GM19099 (cell line): ENCODE measurements around the gene USP24.

ENCODE experiments used
- POLR2A ChIP-seq: IDR thresholded peaks from 3 replicates; pipeline ENCODE4 v1.6.1; 2011; ENCODE audit warnings: low read depth; ENCODE audit not compliant: insufficient read length; ENCODE audit errors: extremely low read depth

The USP24 gene

DNA sequence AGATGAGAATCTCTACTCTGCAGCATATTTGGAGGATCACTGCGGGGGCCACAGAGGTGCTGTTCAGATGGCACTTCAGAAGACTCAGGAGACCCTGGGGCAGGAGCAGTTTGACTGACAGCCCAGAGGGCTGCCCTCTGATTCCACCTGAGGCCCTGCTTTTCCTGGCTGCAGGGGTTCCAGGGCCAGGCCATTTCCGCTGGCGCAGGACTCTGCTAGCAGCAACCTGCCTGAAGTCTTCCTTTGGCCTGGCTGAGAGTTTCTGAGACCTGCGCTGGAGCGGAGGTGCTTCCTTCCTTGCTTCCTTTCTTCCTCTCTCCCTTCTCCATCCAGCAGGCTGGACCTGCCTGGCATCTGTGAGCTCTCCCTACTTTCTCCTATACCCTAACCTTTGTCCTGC, 164.0 kb downstream of the USP24 start:
- no peak for TF ChIP-seq POLR2A

DNA sequence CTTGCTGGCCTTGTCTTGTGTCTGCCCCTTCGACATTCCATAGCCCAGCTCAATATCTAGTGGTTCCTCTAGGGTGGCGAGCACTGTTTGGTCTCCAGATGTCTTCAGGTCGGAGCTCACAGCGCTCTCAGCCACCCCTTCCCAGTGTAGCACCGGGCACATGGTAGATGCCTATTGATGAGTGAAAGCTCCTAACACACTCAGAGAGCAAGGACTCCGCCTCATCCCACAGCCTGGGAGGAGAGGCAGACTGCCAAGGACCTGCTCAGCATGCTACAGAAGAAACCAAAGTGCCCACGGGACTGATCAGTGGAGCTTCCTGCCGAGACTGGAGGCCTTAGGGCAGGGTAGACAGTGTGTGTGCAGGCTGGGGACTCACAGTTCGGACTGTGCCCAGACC, 164.9 kb downstream of the USP24 start:
- no peak for TF ChIP-seq POLR2A

DNA sequence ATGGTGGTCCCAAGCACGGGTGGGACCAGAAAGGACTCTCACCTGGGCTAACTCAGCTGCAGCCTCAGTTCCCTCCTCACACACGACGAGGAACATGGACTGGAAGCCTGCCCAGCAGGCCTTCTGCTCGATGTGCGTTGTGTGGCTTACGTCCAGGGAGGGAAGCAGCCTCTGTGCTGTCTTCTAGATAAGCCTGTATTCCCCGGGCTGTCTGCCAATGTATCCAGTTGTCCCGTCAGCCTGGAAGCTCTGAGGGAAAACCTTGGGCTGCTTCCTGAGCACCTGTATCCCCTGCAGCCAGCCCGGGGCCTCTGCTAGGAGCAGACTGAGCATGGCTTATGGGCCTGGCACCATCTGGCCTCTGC, 165.3 kb downstream of the USP24 start:
- no peak for TF ChIP-seq POLR2A

DNA sequence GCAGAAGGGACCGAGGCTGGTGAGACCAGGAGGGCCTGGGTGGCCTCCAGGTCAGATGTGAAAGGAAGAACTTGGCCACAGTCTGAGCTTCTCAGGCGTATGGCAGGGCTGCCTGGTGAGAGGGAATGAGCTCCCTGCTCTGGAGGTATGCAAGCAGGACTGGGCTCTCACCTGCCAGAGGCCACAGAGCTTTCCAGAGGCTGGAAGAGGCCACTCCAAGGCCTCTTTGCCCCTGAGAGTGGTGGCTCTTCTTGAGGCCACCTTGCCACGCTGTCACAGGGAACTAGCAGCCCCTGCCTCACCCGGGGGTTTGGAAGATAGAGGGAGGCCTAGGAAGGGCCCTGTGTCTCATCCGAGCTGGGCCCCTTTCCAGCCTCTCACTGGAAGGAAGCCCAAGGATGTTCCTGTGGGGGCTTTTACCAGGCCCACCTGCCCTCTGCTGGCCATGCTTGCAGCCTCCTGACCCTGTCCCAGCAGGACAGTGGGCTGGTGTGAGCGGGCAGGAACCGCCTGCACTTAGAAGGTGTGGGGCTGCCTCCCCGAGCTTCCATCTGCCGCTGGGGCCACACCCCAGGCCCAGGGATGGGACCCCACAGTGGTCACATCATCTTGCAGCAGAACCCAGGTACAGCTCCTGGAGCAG, 165.8 kb downstream of the USP24 start:
- no peak for TF ChIP-seq POLR2A

DNA sequence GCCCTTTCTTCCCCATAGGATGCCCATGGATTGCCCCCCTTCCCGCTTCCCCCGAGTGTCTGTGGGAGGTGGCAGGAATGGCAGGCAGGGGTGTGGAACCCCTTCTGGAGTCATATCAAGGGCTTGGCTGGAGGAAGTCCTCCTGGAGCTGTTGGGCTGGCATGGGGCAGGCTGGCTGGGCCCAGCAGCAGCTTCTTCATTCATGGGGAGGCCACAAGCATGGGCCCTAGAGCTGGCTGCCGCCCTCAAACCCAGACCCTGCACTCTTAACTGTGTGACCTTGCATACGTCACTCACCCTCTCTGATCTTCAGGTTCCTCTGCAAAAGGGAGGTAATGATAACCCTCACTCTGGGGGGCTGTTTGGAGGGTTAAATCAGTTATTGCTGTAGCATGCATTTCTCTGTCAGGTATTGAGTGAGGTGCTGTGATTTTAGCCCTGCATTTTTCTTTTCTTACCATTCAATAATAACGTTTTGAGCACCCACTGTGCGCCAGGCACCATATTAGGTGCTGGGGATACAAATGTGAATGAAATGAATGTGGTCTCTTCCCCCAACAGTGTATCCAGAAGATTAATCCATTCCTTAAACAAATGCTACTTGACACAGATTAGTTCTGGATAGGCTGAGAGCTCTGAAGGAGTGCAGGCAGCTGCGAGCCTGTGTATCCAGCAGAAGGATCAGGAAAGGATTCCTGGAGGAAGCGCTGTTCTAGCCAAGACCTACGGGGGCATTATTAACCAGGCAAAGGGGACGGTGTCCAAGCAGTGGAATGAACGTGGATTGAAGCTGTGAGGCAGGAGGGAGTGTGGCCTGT, 166.5 kb downstream of the USP24 start:
- no peak for TF ChIP-seq POLR2A

DNA sequence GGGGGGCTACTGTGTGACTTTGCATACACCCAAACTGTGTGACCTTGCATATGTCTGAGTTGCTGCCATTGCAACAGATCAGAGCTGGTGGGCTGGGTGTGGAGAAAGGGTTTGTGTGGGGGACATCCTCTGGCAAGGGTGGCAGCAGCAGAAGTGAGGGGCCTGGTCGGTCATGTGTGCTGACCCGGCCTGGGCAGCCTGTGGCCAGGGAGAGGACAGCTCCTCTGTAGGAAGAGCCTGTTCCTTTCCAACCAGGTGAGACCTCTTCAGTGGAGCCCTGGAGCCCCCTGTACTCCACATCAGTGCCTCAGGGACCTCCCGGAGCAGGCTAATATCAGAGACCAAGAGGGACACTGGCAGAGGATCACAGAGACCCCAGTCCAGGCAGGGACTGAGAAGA, 167.6 kb downstream of the USP24 start:
- TF ChIP-seq POLR2A: no peak

DNA sequence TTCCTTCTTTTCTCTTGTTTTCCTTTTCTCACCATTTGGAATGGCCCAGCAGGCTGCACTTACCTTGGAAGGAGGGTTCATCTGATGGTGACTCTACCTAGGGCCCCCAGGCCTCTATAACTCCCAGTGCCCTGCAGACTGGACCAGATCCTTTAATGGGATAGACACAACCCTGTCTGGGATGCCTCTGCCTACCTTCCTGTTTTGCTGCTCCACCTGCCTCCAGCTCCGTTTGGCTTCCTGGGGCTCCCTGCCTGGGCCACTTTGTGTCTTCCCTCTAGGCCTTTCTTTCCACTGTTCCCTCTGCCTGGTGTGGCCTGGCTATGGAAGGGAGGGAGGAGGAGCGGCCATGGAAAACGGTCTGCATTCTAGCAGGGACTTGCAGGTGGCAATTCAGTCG, 168.3 kb downstream of the USP24 start:
- no peak for TF ChIP-seq POLR2A

DNA sequence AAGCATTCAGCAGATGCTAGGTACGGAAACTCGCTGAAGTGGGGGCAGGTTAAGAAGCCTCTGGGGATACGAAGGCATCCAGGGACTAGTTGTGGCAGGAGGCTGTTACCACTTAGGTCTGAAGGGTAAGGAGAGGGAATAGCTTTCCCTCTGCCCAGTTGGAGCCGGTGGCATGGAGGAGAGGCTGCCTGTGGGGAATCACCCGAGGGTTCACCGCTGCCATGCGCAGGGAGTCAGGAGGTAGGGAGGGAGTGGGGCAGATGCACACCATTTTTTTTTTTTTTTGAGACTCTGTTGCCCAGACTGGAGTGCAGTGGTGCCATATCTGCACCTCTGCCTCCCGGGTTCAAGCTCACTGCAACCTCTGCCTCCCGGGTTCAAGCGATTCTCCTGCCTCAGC, 169.7 kb downstream of the USP24 start:
- TF ChIP-seq POLR2A: no peak

DNA sequence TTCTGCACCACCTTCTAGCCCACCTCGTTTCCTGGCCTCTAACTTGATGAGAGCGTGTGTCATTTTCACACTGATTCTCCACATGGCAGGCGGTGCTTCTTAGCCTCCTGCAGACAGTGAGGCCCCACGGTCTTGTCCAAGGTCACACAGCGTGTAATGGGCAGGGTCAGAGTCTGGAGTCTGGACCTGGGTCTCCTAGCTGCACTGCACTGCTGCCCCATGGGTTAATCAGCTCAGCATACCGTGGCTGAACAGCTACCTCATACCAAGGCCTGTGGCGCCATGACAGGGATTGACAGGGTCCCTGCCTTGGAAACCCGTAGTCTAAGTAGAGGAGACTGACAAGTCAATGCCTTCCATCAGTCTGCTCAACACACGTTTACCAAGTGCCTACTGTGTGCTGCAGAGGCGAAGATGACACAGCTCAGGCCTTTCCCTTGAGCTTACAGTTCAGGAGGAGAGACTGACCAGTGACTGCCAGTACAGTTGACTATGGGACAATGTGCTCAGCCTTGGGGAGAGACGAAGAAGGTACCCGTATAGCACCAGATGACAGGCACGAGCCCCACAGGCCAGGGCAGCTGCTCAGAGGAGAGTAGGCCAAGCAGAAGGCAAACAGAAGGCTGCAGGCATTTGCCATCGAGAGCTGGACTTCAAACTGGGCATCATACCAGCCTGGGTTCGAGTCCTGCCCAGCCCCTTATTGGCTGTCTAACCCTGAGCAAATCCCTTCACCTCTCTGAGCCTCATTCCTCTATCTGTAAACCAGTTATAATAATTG, 170.4 kb downstream of the USP24 start:
- no peak for TF ChIP-seq POLR2A

DNA sequence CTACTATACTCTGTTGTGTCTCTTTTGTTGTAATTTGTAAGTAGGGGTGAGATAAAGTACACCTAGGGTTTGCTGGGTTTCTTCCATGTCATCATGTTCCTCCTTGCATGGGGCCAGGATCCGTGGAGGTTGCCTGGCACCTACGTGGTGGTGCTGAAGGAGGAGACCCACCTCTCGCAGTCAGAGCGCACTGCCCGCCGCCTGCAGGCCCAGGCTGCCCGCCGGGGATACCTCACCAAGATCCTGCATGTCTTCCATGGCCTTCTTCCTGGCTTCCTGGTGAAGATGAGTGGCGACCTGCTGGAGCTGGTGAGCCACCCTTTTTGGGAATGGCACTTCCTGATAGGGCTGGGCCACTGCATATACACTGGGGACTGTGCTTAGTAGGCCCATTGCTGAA, 171.4 kb downstream of the USP24 start:
- TF ChIP-seq POLR2A: no peak

DNA sequence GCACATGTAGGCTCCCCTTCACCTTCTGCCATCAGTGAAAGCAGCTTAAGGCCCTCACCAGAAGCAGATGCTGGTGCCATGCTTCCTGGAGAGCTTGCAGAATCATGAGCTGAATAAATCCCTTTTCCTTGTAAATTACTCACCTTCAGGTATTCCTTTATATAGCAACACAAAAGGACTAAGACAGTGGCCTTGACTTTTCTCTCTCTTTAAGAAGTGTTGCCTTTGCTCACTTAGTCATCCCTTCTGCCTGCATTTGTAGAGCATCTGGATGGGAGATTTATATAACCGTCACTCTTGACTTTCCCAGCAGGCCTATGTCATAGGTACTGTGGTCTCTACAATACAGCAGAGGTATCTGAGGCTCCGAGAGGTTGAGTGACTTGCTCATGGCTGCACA, 172.2 kb downstream of the USP24 start:
- TF ChIP-seq POLR2A: no peak

DNA sequence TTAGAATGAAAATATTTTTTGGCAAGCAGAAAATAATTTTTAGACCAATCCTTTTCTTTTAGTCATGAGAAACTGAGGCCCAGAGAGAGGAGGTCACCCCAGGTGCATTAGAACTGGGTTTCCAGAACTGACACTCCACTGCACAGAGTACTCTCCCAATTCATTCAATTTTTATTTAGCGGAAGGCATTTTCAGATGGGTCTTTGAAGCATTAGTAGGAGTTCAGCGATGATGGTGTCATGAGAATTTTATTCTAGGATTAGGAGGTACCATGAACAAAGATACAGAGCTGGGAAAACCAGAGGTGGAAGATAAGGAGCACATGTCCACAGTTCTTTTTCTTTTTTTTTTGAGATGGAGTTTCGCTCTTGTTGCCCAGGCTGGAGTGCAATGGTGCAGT, 173.6 kb downstream of the USP24 start:
- TF ChIP-seq POLR2A: no peak

DNA sequence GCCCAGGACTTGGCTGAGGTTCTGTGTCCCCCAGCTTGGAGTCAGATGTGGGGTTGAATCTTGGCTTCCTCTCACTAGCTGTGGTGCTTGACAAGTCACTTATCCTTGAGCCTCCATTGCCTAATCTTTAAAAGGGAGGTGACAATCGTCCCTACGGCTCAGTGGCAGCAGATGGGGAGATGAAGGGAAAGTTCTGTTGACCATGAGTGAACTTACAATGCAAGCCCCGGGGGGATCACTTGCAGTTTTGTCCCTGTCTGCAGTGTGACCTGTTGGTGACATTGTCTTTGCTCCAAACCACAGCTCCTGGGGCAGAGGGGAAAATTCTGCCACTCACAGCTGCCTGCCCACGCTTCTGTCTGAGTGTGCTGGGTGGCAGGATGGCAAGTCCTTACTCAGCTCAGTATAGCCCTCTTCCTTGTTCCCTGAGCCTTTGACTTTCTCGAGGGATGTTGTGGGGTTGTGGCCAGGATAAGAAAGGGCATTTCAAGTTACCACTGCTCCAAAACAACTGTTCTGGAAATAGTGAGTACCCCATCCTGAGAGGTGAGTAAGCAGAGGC, 174.2 kb downstream of the USP24 start:
- TF ChIP-seq POLR2A: no peak

DNA sequence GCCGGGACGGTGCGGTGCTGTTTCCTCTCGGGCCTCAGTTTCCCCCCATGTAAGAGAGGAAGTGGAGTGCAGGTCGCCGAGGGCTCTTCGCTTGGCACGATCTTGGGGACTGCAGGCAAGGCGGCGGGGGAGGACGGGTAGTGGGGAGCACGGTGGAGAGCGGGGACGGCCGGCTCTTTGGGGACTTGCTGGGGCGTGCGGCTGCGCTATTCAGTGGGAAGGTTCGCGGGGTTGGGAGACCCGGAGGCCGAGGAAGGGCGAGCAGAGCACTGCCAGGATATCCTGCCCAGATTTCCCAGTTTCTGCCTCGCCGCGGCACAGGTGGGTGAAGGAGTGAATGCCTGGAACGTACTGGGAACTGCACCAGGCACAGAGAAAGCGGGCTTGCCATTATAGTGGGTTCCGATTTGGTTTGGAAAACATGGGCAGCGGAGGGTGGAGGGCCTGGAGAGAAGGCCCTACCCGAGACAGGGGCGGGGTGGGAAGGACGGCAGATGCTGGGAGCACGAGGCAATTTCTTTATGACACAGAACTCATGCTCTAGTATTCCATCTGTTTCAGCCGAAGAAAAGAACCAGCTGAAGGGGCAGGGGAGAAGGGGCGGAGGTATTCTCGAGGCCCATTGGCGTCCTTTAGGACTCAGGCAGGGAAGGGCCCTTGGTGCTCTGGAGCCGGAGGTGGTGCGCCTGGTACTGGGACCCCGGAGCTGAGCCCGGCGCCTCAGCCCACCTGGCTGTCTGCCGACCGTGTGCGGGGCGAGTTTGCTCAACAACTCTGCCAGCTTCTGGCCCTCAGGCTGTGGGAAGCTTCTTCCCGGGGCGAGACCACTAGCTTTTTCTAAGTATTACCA, 174.9 kb downstream of the USP24 start:
- TF ChIP-seq POLR2A: no peak
